Raji (cell line): ENCODE data around the gene CLEC16A.

Source experiments
- POLR2A ChIP-seq: IDR thresholded peaks from 2 replicates; pipeline ENCODE4 v1.6.1; 2011; ENCODE audit warnings: low read depth, low read length, control low read depth; ENCODE audit not compliant: insufficient read depth

CLEC16A gene

GRCh38 chr16:10944249-10945064, at the start of gene CLEC16A:
Gene CLEC16A, plus strand, starts transcription at chr16:10944564. Its CDS starts 154 bp downstream, at chr16:10944718.
- peak; percentile 88 for TF ChIP-seq POLR2A

GRCh38 chr16:10895053-10895946, 49.1 kb upstream of the CLEC16A start:
- TF ChIP-seq POLR2A = no peak

- TF ChIP-seq POLR2A = no peak
Measured at GRCh38 chr16:10896165-10896564, 48.2 kb upstream of the CLEC16A start.

- TF ChIP-seq POLR2A = no peak
Measured at GRCh38 chr16:10896723-10897122, 47.6 kb upstream of the CLEC16A start.

GRCh38 chr16:10897134-10897533, 47.2 kb upstream of the CLEC16A start:
- no peak for TF ChIP-seq POLR2A

GRCh38 chr16:10902999-10903398, 41.4 kb upstream of the CLEC16A start:
- no peak for TF ChIP-seq POLR2A

- no peak for TF ChIP-seq POLR2A
Measured at GRCh38 chr16:10906482-10906881, 37.9 kb upstream of the CLEC16A start.

GRCh38 chr16:10906914-10907756, 37.2 kb upstream of the CLEC16A start:
- TF ChIP-seq POLR2A = no peak

- no peak for TF ChIP-seq POLR2A
Measured at GRCh38 chr16:10907757-10908045, 36.7 kb upstream of the CLEC16A start.

- TF ChIP-seq POLR2A = no peak
Measured at GRCh38 chr16:10911267-10911666, 33.1 kb upstream of the CLEC16A start.

GRCh38 chr16:10916534-10916933, 27.8 kb upstream of the CLEC16A start:
- no peak for TF ChIP-seq POLR2A

- no peak for TF ChIP-seq POLR2A
Measured at GRCh38 chr16:10918294-10919002, 25.9 kb upstream of the CLEC16A start.

GRCh38 chr16:10919003-10919351, 25.4 kb upstream of the CLEC16A start:
- no peak for TF ChIP-seq POLR2A

GRCh38 chr16:10920726-10921427, 23.5 kb upstream of the CLEC16A start:
- no peak for TF ChIP-seq POLR2A
